Activated CD4-positive, alpha-beta T cell treated with anti-CD3 and anti-CD28 coated beads for 36 hours (primary cell): ENCODE data around the gene EPN2. TPM values are rescaled to one million over a fixed set of nuclear protein-coding genes. Genes with fewer than 3 reads are reported as not detected.

Source experiments
- ATAC-seq: fragments of 200-7000 bp; cut with Tn5 transposase; one replicate; pipeline ENCODE4 v1.10.0; 2021; ENCODE audit warnings: mild to moderate bottlenecking, moderate library complexity
- CTCF ChIA-PET: fragments of 350-600 bp; sonication (Branson Sonifier 250); formaldehyde crosslinking; loops from one replicate; lab custom pipeline; 2021; ENCODE audit warnings: antibody characterized with exemption; lab: Charles Lee
- POLR2A ChIA-PET: fragments of 350-600 bp; sonication (Branson Sonifier 250); formaldehyde crosslinking; loops from one replicate; lab custom pipeline; 2021; ENCODE audit warnings: antibody characterized with exemption, inconsistent platforms; lab: Charles Lee
- DNase-seq: peaks from one replicate; pipeline ENCODE4 v3.0.0-alpha.2; 2020
- H3K27ac Mint-ChIP-seq: one replicate; pipeline ENCODE4 v1.8.0; 2021; ENCODE audit warnings: mixed read lengths
- H3K27me3 Mint-ChIP-seq: one replicate; pipeline ENCODE4 v1.8.0; 2021; ENCODE audit warnings: mixed read lengths
- H3K36me3 Mint-ChIP-seq: one replicate; pipeline ENCODE4 v1.8.0; 2021; ENCODE audit warnings: low read depth, mixed read lengths
- H3K4me1 Mint-ChIP-seq: one replicate; pipeline ENCODE4 v1.8.0; 2021; ENCODE audit warnings: mixed read lengths
- H3K4me3 Mint-ChIP-seq: one replicate; pipeline ENCODE4 v1.8.0; 2021; ENCODE audit warnings: mild to moderate bottlenecking, moderate library complexity, mixed read lengths
- H3K9me3 Mint-ChIP-seq: one replicate; pipeline ENCODE4 v1.8.0; 2021; ENCODE audit warnings: low read depth, mixed read lengths
- intact Hi-C, 2 experiments: fragments of 100-400 bp; cut with DNase I in 1 of 2; cut with micrococcal nuclease in 1 of 2; formaldehyde crosslinking; loops; one replicate each; pipeline versions ENCODE4 v1.14.2 to v1.15.1; 2022 to 2024; cut with DNase I, micrococcal nuclease
- total RNA-seq, 2 experiments: library from RNA; stranded (reverse); gene quantifications; one replicate each; pipeline ENCODE4 v1.2.3, GENCODE V29; 2021

Gene EPN2
- total RNA-seq, 2 experiments from 2014 or later, result 6.8 to 8.2 TPM

DNA sequence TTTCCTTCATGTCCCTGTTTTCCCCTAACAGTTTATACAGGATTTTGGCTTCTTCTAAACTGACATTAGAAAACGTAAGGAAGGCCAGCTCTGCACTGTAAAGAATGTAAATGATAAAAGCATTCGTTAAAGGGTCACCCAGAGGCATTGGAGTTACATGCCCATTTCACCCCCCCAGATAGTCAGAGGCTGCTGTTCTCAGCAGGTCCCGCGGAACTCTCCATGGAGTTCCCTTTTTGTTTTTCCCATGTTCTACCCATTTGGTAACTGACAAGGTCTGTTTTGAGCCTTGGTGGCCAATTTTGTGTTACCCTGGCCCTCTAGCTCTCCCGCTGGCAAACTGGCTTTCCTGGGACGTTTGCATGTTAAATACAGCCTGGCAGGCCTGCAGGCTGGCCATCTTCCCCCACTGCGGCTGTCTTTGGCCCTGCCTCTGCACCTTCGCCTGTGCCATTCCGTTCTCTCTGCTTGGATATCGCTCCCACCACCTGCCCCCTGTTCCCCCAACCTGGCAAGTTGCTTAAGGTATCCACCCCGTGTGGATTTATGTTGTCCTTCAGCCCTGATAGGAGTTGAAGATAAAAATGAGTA lies 49.7 kb downstream of the EPN2 start:
- Mint-ChIP-seq H3K4me3 (no peak overlapping the region), H3K36me3 (peaks cover 3% of the 10 kb centered on the region), H3K27me3 (peaks cover 17% of the 10 kb centered on the region), H3K4me1 (peaks cover 15% of the 10 kb centered on the region), H3K9me3 (no peaks in the 10 kb centered on the region), H3K27ac (no peak overlapping the region)
- ChIA-PET CTCF (interaction anchor here (0.7 kb wide), 1 partner anchor 476 kb away, joined by 3 read pairs; no protein-coding TSS in a partner anchor), POLR2A (no interaction called here)
- no peak for ATAC-seq
- DNase-seq, result no peak
- intact Hi-C loops, result no loop called here

DNA sequence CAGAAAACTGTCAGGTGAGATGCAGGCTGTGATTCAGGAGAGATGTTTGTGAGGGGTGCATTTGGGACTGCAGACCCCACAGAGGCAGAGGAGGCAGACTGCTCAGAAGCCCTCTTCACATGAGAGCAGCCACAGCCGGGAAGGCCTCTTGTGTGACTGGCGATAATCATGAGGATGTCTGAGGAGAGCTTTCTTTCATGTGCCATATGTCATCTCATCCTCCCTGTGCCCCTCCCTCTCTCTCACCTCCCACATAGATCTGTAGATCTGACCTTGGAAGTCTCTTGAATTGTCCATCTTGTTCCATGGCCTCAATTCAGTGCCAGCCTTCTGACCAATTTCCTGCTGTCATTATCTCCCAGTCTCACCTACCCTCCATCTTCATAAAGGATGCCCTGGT lies 50.5 kb downstream of the EPN2 start:
- Mint-ChIP-seq H3K4me3 (no peak overlapping the region), H3K36me3 (peaks cover 3% of the 10 kb centered on the region), H3K27me3 (peaks cover 17% of the 10 kb centered on the region), H3K27ac (no peak overlapping the region), H3K4me1 (peaks cover 15% of the 10 kb centered on the region), H3K9me3 (no peaks in the 10 kb centered on the region)
- no peak for DNase-seq
- intact Hi-C loops, result no loop called here
- ATAC-seq, result no peak
- ChIA-PET CTCF (interaction anchor here (0.8 kb wide), 1 partner anchor 38 kb away, joined by 4 read pairs; no protein-coding TSS in a partner anchor), POLR2A (no interaction called here)

DNA sequence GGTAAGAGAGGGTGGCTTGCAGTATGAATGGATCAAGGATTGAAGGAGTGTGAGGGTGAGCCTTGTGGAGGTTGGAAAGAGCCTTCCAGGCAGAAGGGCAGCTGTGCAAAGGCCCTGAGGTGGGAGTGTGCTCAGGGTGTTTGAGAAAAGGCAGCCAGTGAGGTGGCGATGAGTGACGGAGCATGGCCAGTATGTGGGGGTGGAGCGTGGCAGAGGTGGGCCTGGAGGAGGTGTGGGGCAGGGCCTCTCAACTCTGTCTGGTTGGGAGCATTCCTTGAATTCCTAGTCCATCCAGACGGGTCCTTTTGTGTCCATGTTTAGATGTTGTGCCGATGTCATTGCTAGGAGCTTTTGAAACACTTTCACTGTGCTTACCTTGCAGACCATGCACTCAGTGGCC lies 51.3 kb downstream of the EPN2 start:
- Mint-ChIP-seq H3K4me3 (no peak overlapping the region), H3K27me3 (peaks cover 14% of the 10 kb centered on the region), H3K36me3 (no peaks in the 10 kb centered on the region), H3K9me3 (no peaks in the 10 kb centered on the region), H3K4me1 (peaks cover 15% of the 10 kb centered on the region), H3K27ac (no peak overlapping the region)
- DNase-seq (no peak), ATAC-seq (no peak)
- intact Hi-C loops, result no loop called here
- CTCF ChIA-PET, result interaction anchor here (0.6 to 0.8 kb wide), 2 partner anchors 39 to 63 kb away, joined by 3 to 4 read pairs; no protein-coding TSS in a partner anchor
- POLR2A ChIA-PET, result no interaction called here

DNA sequence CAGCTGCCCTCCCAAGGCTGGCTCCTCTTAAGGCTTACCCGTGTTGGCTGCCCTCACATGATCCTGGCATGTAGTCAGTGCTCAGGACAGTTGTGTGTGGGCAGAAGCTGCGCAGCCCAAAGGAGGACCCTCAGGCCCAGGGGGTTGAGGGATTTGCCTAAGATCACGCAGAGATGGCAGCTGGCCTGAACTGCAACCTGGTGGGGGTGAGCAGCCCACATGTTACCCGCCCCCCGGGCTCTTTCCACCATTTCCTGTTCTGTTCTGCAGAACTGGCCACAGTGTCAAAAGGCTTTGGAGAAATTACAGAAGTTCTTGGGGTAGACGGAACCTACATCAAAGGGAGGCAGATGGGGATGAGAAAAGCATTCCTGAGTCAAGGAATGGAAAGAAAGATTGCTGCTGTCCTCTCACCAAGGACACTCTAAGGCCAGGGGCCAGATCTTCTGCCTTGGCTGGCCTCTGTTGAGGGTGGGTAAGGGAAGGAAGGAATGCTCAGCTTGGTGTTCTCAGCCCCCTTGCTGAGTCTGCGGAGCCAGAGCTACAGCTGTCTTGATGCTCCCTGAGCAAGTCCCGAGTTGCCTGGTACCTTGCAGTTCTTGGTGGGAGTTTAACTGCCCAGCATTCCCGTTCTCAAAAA lies 53.0 kb downstream of the EPN2 start:
- ATAC-seq, result no peak
- ChIA-PET POLR2A (no interaction called here), CTCF (no interaction called here)
- intact Hi-C loops, result no loop called here
- H3K9me3 Mint-ChIP-seq, result no peaks in the 10 kb centered on the region
- peaks cover 17% of the 10 kb centered on the region for H3K27me3 Mint-ChIP-seq
- no peaks in the 10 kb centered on the region for H3K4me1 Mint-ChIP-seq
- H3K4me3 Mint-ChIP-seq, result no peak overlapping the region
- no peaks in the 10 kb centered on the region for H3K36me3 Mint-ChIP-seq
- no peak overlapping the region for H3K27ac Mint-ChIP-seq
- DNase-seq, result no peak

DNA sequence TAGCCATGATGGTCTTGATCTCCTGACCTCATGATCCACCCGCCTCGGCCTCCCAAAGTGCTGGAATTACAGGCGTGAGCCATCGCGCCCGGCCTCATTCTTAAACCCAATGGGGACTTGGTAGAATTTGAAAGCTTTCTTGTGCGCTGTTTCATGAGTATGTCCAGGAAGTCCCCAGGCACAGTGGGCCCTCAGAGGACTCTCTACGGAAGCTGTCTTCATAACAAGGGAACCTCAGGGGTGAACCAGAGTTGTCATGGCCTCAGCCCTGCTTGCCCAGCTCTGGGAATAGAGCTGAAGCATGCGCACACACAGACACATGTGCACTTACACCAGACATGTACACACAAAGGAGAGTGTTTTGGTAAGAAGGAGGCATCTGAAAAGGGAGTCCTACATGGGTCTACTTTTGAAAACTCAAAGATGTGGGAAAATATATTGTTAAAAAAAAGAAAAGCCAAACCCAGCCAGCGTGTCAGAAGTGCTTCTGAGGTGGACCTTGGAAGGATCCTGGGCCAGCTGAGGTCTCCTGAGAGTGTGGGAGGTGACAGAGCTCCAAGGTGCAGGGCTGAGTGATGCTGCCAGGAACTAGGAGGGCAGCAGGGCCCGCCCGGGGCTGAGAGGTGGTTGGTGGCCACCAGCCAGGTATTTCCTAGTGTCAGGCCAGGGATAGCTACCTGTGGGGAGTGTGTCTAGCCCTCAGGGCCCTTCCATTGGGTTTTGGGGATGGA lies 54.6 kb downstream of the EPN2 start:
- H3K4me3 Mint-ChIP-seq, result no peak overlapping the region
- no peaks in the 10 kb centered on the region for H3K9me3 Mint-ChIP-seq
- peaks cover 17% of the 10 kb centered on the region for H3K27me3 Mint-ChIP-seq
- POLR2A ChIA-PET, result no interaction called here
- no peaks in the 10 kb centered on the region for H3K4me1 Mint-ChIP-seq
- CTCF ChIA-PET, result no interaction called here
- intact Hi-C loops, result no loop called here
- H3K36me3 Mint-ChIP-seq, result no peaks in the 10 kb centered on the region
- no peak for ATAC-seq
- no peak overlapping the region for H3K27ac Mint-ChIP-seq
- DNase-seq, result no peak

DNA sequence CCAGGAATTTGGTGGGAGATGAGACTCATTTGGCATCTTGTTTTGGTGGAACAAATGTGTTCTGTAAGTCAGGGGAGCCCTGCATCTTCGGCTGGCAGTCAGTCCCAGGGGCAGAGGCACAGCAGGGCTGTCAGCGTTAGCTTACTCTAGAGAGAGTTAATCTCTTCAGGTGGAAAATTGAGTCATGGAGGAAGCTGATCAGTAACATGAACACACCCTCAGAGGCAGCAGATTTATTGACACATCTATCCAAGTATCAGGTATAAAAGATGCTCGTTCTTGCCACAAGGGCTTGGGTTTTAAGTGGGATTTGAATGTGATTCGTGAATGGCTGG lies 55.2 kb downstream of the EPN2 start:
- no peak for DNase-seq
- Mint-ChIP-seq H3K4me1 (no peaks in the 10 kb centered on the region), H3K27ac (no peak overlapping the region), H3K9me3 (no peaks in the 10 kb centered on the region), H3K4me3 (no peak overlapping the region), H3K27me3 (peaks cover 13% of the 10 kb centered on the region), H3K36me3 (no peaks in the 10 kb centered on the region)
- CTCF ChIA-PET, result no interaction called here
- intact Hi-C loops, result no loop called here
- POLR2A ChIA-PET, result no interaction called here
- ATAC-seq, result no peak

DNA sequence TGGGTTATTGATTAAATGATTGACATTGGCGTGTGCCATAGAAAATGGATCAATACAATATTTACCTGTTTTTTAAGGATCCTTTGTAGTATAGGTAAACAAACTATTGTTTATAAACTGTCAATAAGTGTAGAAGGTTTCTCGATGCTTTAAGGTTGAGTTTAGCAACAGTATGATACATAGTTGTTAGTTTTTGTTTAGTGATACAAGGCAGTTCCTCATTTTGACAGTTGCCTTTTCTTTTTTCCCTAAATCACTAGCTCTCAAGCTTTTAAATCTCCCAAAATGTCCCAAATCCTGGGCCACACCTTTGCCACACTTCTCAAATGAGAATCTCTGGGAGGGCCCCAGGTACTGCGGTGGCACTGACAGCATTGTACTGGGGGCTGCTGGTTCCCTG lies 57.3 kb downstream of the EPN2 start:
- no peaks in the 10 kb centered on the region for H3K36me3 Mint-ChIP-seq
- H3K4me3 Mint-ChIP-seq, result no peak overlapping the region
- ATAC-seq (no peak), DNase-seq (no peak)
- no peaks in the 10 kb centered on the region for H3K9me3 Mint-ChIP-seq
- no peaks in the 10 kb centered on the region for H3K4me1 Mint-ChIP-seq
- POLR2A ChIA-PET, result no interaction called here
- H3K27me3 Mint-ChIP-seq, result peaks cover 8% of the 10 kb centered on the region
- CTCF ChIA-PET, result no interaction called here
- no peak overlapping the region for H3K27ac Mint-ChIP-seq
- intact Hi-C loops, result no loop called here

DNA sequence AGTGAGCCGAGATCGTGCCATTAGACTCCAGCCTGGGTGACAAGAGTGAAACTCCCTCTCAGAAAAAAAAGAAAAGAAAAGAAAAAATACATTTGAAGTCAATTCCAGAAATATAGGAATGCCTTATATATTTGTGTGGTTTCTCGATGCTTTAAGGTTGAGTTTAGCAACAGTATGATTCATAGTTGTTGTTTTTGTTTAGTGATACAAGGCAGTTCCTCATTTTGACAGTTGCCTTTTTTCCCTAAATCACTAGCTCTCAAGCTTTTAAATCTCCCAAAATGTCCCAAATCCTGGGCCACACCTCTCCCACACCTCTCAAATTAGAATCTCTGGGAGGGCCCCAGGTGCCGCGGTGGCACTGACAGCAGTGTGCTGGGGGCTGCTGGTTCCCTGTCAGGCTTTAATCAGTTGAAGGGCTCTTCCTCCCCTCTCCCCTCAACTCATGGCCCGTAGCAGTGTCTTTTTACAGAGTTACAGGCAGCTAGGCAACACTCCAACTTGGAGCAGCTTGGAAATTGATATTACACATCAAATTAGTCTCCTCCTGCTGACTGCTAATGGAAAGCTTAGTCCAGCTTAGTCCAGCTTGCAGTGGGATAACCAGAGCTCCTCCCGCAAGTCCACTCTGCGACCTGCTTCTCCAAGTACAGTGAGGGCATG lies 58.4 kb downstream of the EPN2 start:
- H3K27ac Mint-ChIP-seq, result no peak overlapping the region
- POLR2A ChIA-PET, result no interaction called here
- H3K27me3 Mint-ChIP-seq, result peaks cover 7% of the 10 kb centered on the region
- H3K4me1 Mint-ChIP-seq, result no peaks in the 10 kb centered on the region
- H3K4me3 Mint-ChIP-seq, result no peak overlapping the region
- H3K36me3 Mint-ChIP-seq, result no peaks in the 10 kb centered on the region
- H3K9me3 Mint-ChIP-seq, result no peaks in the 10 kb centered on the region
- no peak for DNase-seq
- intact Hi-C loops, result no loop called here
- CTCF ChIA-PET, result no interaction called here
- no peak for ATAC-seq

DNA sequence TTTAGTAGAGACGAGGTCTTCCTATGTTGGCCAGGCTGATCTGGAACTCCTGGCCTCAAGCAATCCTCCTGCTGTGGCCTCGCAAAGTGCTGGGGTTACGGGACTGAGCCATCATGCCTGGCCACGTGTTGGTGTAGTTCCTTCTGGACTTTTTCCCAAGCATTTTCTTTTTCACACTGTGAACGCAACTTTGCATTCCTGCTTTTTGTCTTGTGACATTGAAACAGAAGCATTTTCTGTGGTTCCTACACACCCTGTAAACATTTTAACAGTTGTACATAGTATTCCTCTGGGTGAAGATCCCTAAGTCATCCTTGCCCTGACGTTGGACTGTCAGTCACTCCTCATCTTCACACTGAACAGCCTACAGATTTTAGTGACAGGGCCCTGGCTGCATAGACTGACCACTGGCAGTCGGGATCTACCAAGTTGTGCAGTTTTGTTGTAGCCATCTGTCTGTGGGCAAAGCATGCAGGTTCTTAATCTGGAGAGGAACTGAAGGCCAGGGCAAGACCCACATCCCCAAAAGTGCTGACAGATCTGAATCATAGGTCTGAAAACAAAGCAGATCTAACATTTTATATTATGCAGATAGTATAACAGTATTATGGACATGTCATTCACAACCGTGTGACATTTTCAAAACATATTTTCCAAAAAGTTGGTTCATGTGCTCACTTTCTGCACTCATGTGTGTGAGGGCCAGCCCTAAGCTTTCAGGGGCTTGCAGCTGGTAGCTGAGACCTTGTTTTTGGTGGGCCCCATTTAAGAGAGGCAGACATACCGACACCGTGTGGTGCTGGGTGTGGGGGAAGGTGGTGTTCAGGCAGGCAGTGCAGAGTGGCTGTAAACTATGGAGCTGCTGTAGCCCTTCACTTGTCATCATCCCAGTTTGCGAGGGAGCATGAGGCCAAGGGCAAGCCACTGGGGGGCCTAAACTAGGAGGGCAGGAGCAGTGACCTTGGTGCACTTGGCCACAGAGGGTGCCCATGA lies 59.9 kb downstream of the EPN2 start:
- ChIA-PET POLR2A (interaction anchor here (0.7 kb wide), 1 partner anchor 12 kb away, joined by 3 read pairs; no protein-coding TSS in a partner anchor), CTCF (no interaction called here)
- H3K9me3 Mint-ChIP-seq, result no peaks in the 10 kb centered on the region
- ATAC-seq (no peak), DNase-seq (no peak)
- H3K4me1 Mint-ChIP-seq, result no peaks in the 10 kb centered on the region
- H3K36me3 Mint-ChIP-seq, result no peaks in the 10 kb centered on the region
- H3K27ac Mint-ChIP-seq, result no peak overlapping the region
- no peak overlapping the region for H3K4me3 Mint-ChIP-seq
- intact Hi-C loops, result no loop called here
- peaks cover 3% of the 10 kb centered on the region for H3K27me3 Mint-ChIP-seq

DNA sequence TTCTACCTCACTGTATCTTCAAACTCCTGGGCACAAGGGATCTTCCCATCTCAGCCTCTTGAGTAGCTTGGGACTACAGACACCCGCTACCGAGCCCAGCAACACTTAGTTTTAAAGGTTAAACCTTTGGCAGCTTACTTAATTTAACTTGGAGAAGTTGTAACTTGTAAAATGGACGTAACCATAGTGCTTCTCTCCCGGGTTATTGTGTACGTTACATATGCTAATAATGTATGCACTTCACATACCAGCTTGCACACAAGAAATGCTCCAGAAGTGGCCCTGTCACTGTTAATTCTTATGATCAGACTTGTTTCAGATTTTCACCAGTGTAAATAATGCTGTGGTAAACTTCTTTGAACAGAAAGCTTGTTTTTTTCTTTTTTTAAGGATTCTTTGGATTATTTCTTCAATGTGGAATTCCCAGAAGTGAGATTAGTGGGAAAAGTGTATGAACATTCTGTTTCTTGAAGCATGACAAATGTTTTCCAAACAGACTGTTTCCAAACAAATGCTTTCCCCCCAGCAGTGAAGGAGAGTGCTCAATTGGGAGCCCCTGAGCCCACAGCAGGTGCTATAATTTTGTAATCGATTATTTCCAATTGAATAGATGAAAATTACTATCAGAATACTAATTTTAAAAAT lies 61.5 kb downstream of the EPN2 start:
- CTCF ChIA-PET, result interaction anchor here (1.1 to 1.2 kb wide), 2 partner anchors 40 to 136 kb away, joined by 4 to 5 read pairs; no protein-coding TSS in a partner anchor
- intact Hi-C loops, result no loop called here
- no peak overlapping the region for H3K4me3 Mint-ChIP-seq
- peaks cover 3% of the 10 kb centered on the region for H3K27me3 Mint-ChIP-seq
- DNase-seq (no peak), ATAC-seq (no peak)
- no peaks in the 10 kb centered on the region for H3K9me3 Mint-ChIP-seq
- POLR2A ChIA-PET, result interaction anchor here (0.6 kb wide), 1 partner anchor 446 kb away, joined by 3 read pairs; no protein-coding TSS in a partner anchor
- no peaks in the 10 kb centered on the region for H3K4me1 Mint-ChIP-seq
- H3K27ac Mint-ChIP-seq, result no peak overlapping the region
- no peaks in the 10 kb centered on the region for H3K36me3 Mint-ChIP-seq
